H1 (cell line): ENCODE measurements around the gene FCN2. TPM values are rescaled to one million over a fixed set of nuclear protein-coding genes. Genes with fewer than 3 reads are reported as not detected.

Experiments
- CTCF ChIA-PET: fragments of 300-600 bp; sonication (Branson Sonifier 250); formaldehyde crosslinking; loops from one replicate; lab custom pipeline; 2021; ENCODE audit not compliant: partially characterized antibody; lab: Charles Lee
- POLR2A ChIA-PET: fragments of 300-600 bp; sonication (Branson Sonifier 250); formaldehyde crosslinking; loops from one replicate; lab custom pipeline; 2021; ENCODE audit warnings: inconsistent platforms; ENCODE audit not compliant: partially characterized antibody; lab: Charles Lee
- DNase-seq, 2 experiments: peaks; one replicate each; pipeline versions ENCODE4 v3.0.0 to v3.0.0-alpha.2; 2010 to 2022; ENCODE audit warnings: low spot score in 2 of 2, low read depth in 1 of 2, mixed read lengths in 1 of 2
- FAIRE-seq: peaks from 2 replicates; lab custom pipeline; 2011; peaks lifted over from hg19 to GRCh38; lab: Jason Lieb, UNC
- H2AFZ ChIP-seq: 2 replicates; pipeline ENCODE4 v1.8.1; 2012; ENCODE audit warnings: low read length, inconsistent platforms
- H2AK5ac ChIP-seq: 2 replicates; pipeline ENCODE4 v1.6.1; 2013; ENCODE audit warnings: low read depth, low read length
- H2BK120ac ChIP-seq: replicated peaks from 2 replicates; pipeline ENCODE3; 2013; ENCODE audit warnings: low read depth, low read length, inconsistent platforms
- H2BK12ac ChIP-seq: 2 replicates; pipeline ENCODE4 v1.6.1; 2013; ENCODE audit warnings: low read depth, low read length
- H2BK15ac ChIP-seq: 2 replicates; pipeline ENCODE4 v1.6.1; 2013; ENCODE audit warnings: low read length
- H2BK20ac ChIP-seq: 2 replicates; pipeline ENCODE4 v1.6.1; 2013; ENCODE audit warnings: low read length
- H2BK5ac ChIP-seq: 2 replicates; pipeline ENCODE4 v1.6.1; 2013; ENCODE audit warnings: low read depth, low read length
- H3K14ac ChIP-seq: 2 replicates; pipeline ENCODE4 v1.6.1; 2013; ENCODE audit warnings: inconsistent platforms; ENCODE audit not compliant: insufficient read length
- H3K18ac ChIP-seq: 2 replicates; pipeline ENCODE4 v1.6.1; 2013; ENCODE audit warnings: low read length; ENCODE audit errors: extremely low read depth
- H3K23ac ChIP-seq: 2 replicates; pipeline ENCODE4 v1.6.1; 2013; ENCODE audit warnings: inconsistent platforms; ENCODE audit not compliant: insufficient read length
- H3K23me2 ChIP-seq: 2 replicates; pipeline ENCODE4 v1.6.1; 2013; ENCODE audit warnings: low read depth, low read length
- H3K27ac ChIP-seq: 2 replicates; pipeline ENCODE4 v1.6.1; 2011; ENCODE audit warnings: low read depth, low read length, inconsistent platforms
- H3K27me3 ChIP-seq, 4 experiments: replicated peaks in 1 of 4; 1 replicate in 1 of 4; 2 replicates in 3 of 4; pipeline versions ENCODE4 v1.6.1 to v1.8.1; 2011 to 2013; ENCODE audit warnings: low read length in 3 of 4, mild to moderate bottlenecking in 3 of 4, inconsistent platforms in 2 of 4, mixed read lengths in 2 of 4, moderate library complexity in 1 of 4; ENCODE audit not compliant: control insufficient read depth in 3 of 4, insufficient read depth in 3 of 4; ENCODE audit errors: extremely low read depth in 1 of 4
- H3K36me3 ChIP-seq, 4 experiments: 2 replicates each; pipeline versions ENCODE4 v1.6.1 to v1.8.1; 2011 to 2013; ENCODE audit warnings: mild to moderate bottlenecking in 4 of 4, low read length in 3 of 4, moderate library complexity in 2 of 4, control low read depth in 1 of 4, inconsistent platforms in 1 of 4; ENCODE audit not compliant: insufficient read depth in 4 of 4, control insufficient read depth in 2 of 4
- H3K4ac ChIP-seq: replicated peaks from 2 replicates; pipeline ENCODE3; 2013; ENCODE audit warnings: low read length, low read depth, mixed read lengths, inconsistent platforms; ENCODE audit not compliant: insufficient read length
- H3K4me1 ChIP-seq, 4 experiments: replicated peaks in 1 of 4; 1 replicate in 1 of 4; 2 replicates in 3 of 4; pipeline versions ENCODE4 v1.6.1 to v1.8.1; 2011 to 2013; ENCODE audit warnings: low read length in 3 of 4, inconsistent platforms in 2 of 4, mixed read lengths in 1 of 4; ENCODE audit not compliant: insufficient read depth in 4 of 4, control insufficient read depth in 3 of 4
- H3K4me2 ChIP-seq, 2 experiments: 2 replicates each; pipeline versions ENCODE4 v1.6.1 to v1.8.1; 2011 to 2013; ENCODE audit warnings: low read depth in 2 of 2, low read length in 2 of 2, control low read depth in 1 of 2, inconsistent platforms in 1 of 2, mild to moderate bottlenecking in 1 of 2; ENCODE audit not compliant: insufficient read depth in 1 of 2
- H3K4me3 ChIP-seq, 4 experiments: fragments of 200-600, 300-600 bp in 1 of 4; sonication (generic), shearing (Covaris generic), sonication (Bioruptor Twin) in 1 of 4; 2 replicates each; pipeline versions ENCODE4 v1.5.1 to v1.8.1; 2011 to 2016; ENCODE audit warnings: low read length in 4 of 4, low read depth in 3 of 4, control low read depth in 2 of 4, inconsistent platforms in 2 of 4, mild to moderate bottlenecking in 2 of 4, mixed read lengths in 1 of 4, moderate library complexity in 1 of 4; ENCODE audit not compliant: insufficient read depth in 2 of 4; ENCODE audit errors: extremely low read depth in 1 of 4
- H3K56ac ChIP-seq: replicated peaks from 2 replicates; pipeline ENCODE3; 2013; ENCODE audit warnings: low read depth, mild to moderate bottlenecking, mixed read lengths, low read length, inconsistent platforms; ENCODE audit not compliant: insufficient read length
- H3K79me1 ChIP-seq: 2 replicates; pipeline ENCODE4 v1.6.1; 2013; ENCODE audit warnings: low read depth, low read length, control low read depth
- H3K79me2 ChIP-seq, 2 experiments: 2 replicates each; pipeline versions ENCODE4 v1.6.1 to v1.8.1; 2012 to 2013; ENCODE audit warnings: low read length in 2 of 2, mild to moderate bottlenecking in 2 of 2, inconsistent platforms in 1 of 2; ENCODE audit not compliant: insufficient read depth in 2 of 2, control insufficient read depth in 1 of 2
- H3K9ac ChIP-seq, 4 experiments: replicated peaks in 1 of 4; 1 replicate in 1 of 4; 2 replicates in 3 of 4; pipeline versions ENCODE4 v1.6.1 to v1.8.1; 2011 to 2013; ENCODE audit warnings: low read depth in 3 of 4, low read length in 3 of 4, control low read depth in 2 of 4, mild to moderate bottlenecking in 2 of 4, moderate library complexity in 2 of 4, inconsistent platforms in 1 of 4; ENCODE audit errors: extremely low read depth in 1 of 4
- H3K9me3 ChIP-seq, 2 experiments: 2 replicates each; pipeline versions ENCODE4 v1.6.1 to v1.8.1; 2012 to 2013; ENCODE audit warnings: mild to moderate bottlenecking in 2 of 2, moderate library complexity in 2 of 2, control low read depth in 1 of 2, inconsistent platforms in 1 of 2, low read depth in 1 of 2, low read length in 1 of 2, mixed read lengths in 1 of 2; ENCODE audit not compliant: insufficient read depth in 2 of 2
- H4K20me1 ChIP-seq, 2 experiments: replicated peaks in 1 of 2; 2 replicates each; pipeline versions ENCODE3 to v1.8.1; 2011 to 2013; ENCODE audit warnings: inconsistent platforms in 2 of 2, low read length in 2 of 2, mild to moderate bottlenecking in 1 of 2; ENCODE audit not compliant: insufficient read depth in 2 of 2, control insufficient read depth in 1 of 2
- H4K5ac ChIP-seq: 2 replicates; pipeline ENCODE4 v1.6.1; 2013; ENCODE audit warnings: low read length, low read depth, mixed read lengths, inconsistent platforms; ENCODE audit not compliant: insufficient read length
- H4K8ac ChIP-seq: 2 replicates; pipeline ENCODE4 v1.8.0; 2013; ENCODE audit warnings: mild to moderate bottlenecking, moderate library complexity, low read length, inconsistent platforms; ENCODE audit not compliant: insufficient read depth; ENCODE audit errors: extremely low read depth
- H4K91ac ChIP-seq: replicated peaks from 2 replicates; pipeline ENCODE3; 2013; ENCODE audit warnings: low read length, mixed read lengths, inconsistent platforms; ENCODE audit not compliant: insufficient read length
- CREB1 ChIP-seq: IDR thresholded peaks from 2 replicates; pipeline ENCODE4 v1.6.1; 2012; ENCODE audit warnings: inconsistent platforms
- GTF2F1 ChIP-seq: IDR thresholded peaks from 2 replicates; pipeline ENCODE4 v1.6.1; 2012; ENCODE audit warnings: low read depth, low read length, improper control_type of control experiment, borderline replicate concordance
- HDAC6 ChIP-seq: IDR thresholded peaks from one replicate; pipeline ENCODE4 v1.7.1; 2012; ENCODE audit warnings: low read depth, mild to moderate bottlenecking, inconsistent platforms, low read length, moderate library complexity
- PHF8 ChIP-seq: fragments of 200-600 bp; sonication (generic); conservative IDR thresholded peaks from 2 replicates; pipeline ENCODE4 v1.7.1; 2012; ENCODE audit warnings: low read depth, mild to moderate bottlenecking, inconsistent platforms, low read length, moderate library complexity
- POLR2A ChIP-seq, 2 experiments: IDR thresholded peaks; 1 replicate in 1 of 2; 2 replicates in 1 of 2; pipeline ENCODE4 v1.6.1; 2011; ENCODE audit warnings: low read depth in 2 of 2, low read length in 2 of 2, mild to moderate bottlenecking in 2 of 2; ENCODE audit errors: control extremely low read depth in 1 of 2
- RFX5 ChIP-seq: IDR thresholded peaks from 2 replicates; pipeline ENCODE4 v1.6.1; 2011; ENCODE audit warnings: low read depth, low read length, improper control_type of control experiment, borderline replicate concordance
- SIRT6 ChIP-seq: IDR thresholded peaks from one replicate; pipeline ENCODE4 v1.7.1; 2012; ENCODE audit warnings: low read length, inconsistent platforms
- SIX5 ChIP-seq: IDR thresholded peaks from 2 replicates; pipeline ENCODE4 v1.6.1; 2011; ENCODE audit warnings: mild to moderate bottlenecking, low read depth, low read length
- SUZ12 ChIP-seq: fragments of 200-600 bp; sonication (generic); IDR thresholded peaks from 2 replicates; pipeline ENCODE4 v1.6.1; 2012; ENCODE audit warnings: mild to moderate bottlenecking, inconsistent platforms, low read length, moderate library complexity, mixed read lengths
- TAF7 ChIP-seq: optimal IDR thresholded peaks from 2 replicates; pipeline ENCODE3; 2011; ENCODE audit warnings: low read depth, mild to moderate bottlenecking, inconsistent platforms, low read length, moderate library complexity, borderline replicate concordance
- TCF12 ChIP-seq: IDR thresholded peaks from 2 replicates; pipeline ENCODE4 v1.6.1; 2011; ENCODE audit warnings: low read depth, mild to moderate bottlenecking, low read length
- TEAD4 ChIP-seq: IDR thresholded peaks from 2 replicates; pipeline ENCODE4 v1.6.1; 2012; ENCODE audit warnings: low read depth, low read length, inconsistent platforms, mixed read lengths
- WGBS, 2 experiments: shearing (Covaris generic) in 1 of 2; methylation state at CpG; one replicate each; pipeline versions ENCODE4 v1.1.6 to v1.1.7; 2013 to 2015; ENCODE audit warnings: low lambda C conversion rate in 2 of 2, mixed read lengths in 2 of 2, inconsistent platforms in 1 of 2, low coverage in 1 of 2, missing lambda C conversion rate in 1 of 2; ENCODE audit not compliant: insufficient replicate concordance in 2 of 2, insufficient coverage in 1 of 2, insufficient read length in 1 of 2; ENCODE audit errors: extremely low coverage in 1 of 2, missing lambda C conversion rate in 1 of 2; 5-methylcytosine and 5-hydroxymethylcytosine counted together
- polyA plus RNA-seq, 7 experiments: library from polyadenylated mRNA; depleted of rRNA in 3 of 7; stranded (reverse) in 5 of 7; unstranded in 2 of 7; fragments of >200 nt in 5 of 7; fragments of 200-250 nt in 2 of 7; gene quantifications; 1 replicate in 5 of 7; 2 replicates in 1 of 7; 4 replicates in 1 of 7; pipeline versions ENCODE4 v1.2.1 to v1.2.3, GENCODE V29; 2011 to 2013; ENCODE audit warnings: missing spikeins in 2 of 7, mixed read lengths in 2 of 7
- total RNA-seq: library from RNA; stranded (reverse); fragmentation: NEBNext Ultra II Directional; extraction: Animal tissue kit (Norgen Biotek cat#: 25700); gene quantifications from 2 replicates; pipeline ENCODE4 v1.2.1, GENCODE V29; 2021
- TF ChIP-seq, protein P1 (sequence below): IDR thresholded peaks from 2 replicates; pipeline ENCODE4 v1.6.1; 2012; ENCODE audit warnings: low read length, inconsistent platforms

The FCN2 gene
- total and polyA plus RNA-seq, 2 of the 8 experiments (the other 6 are each of a cell fraction or from before 2014, with no cell fraction given) = not detected

DNA sequence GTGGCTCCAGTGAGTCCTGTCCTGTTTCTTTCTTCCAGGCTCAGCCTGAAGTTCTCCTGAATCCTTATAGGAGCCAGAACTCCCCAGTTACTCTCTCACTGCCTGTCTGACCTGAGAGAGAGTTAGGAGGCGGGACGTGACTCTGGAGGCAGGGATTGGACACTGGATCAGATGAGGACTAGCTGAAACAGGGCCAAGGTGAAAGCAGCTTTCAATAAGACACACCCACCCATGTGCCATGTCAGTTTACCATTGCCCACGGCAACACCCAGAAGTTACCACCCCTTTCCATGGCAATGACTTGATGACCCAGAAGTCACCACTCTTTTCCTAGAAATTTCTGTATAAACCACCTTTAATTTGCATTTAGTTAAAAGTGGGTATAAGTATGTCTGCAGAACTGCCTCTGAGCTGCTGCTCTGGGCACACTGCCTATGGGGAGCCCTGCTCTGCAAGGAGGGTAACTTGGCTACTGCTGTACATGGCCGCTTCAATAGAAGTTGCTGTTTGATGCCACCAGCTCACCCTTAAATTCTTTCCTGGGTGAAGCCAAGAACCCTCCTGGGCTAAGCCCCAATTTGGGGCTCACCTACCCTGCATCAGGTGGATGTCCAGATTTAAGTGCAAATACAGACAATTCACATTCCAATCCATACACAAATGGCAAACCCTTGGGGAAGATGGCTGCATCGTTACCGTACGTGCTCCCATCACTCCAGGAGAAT lies 13.7 kb downstream of the FCN2 start:
- Histone ChIP-seq H3K4me3 (no peak overlapping the region), H3K4me2 (no peak overlapping the region), H3K9ac (no peak overlapping the region), H3K56ac (no peak overlapping the region), H4K20me1 (no peaks in the 10 kb centered on the region), H3K23me2 (no peaks in the 10 kb centered on the region), H2BK20ac (no peak overlapping the region), H4K5ac (no peak overlapping the region), H3K79me2 (no peaks in the 10 kb centered on the region), H3K9me3 (peaks cover 11 to 14% of the 10 kb centered on the region in 2 experiments; a peak in 3 of 4 replicates), H3K14ac (no peak overlapping the region), H2BK5ac (no peak overlapping the region), H2BK15ac (no peak overlapping the region), H3K4me1 (no peaks in the 10 kb centered on the region), H4K91ac (no peak overlapping the region), H3K79me1 (no peaks in the 10 kb centered on the region), H2BK12ac (no peak overlapping the region), H4K8ac (no peak overlapping the region), H2AFZ (no peak overlapping the region), H3K18ac (no peak overlapping the region), H2BK120ac (no peak overlapping the region), H3K23ac (no peak overlapping the region), H3K36me3 (no peaks in the 10 kb centered on the region), H3K27ac (no peak overlapping the region), H3K4ac (no peak overlapping the region), H3K27me3 (no peaks in the 10 kb centered on the region), H2AK5ac (no peak overlapping the region)
- DNase-seq = no peak
- CTCF ChIA-PET = no interaction called here
- 95% methylated on average over 7 of the region's 7 CpGs; no CpG with 5 or more reads in 1 of the 2 experiments for WGBS, 2 experiments
- POLR2A ChIA-PET = no interaction called here
- TF ChIP-seq PHF8 (no peak), SIX5 (no peak), SUZ12 (no peak), TCF12 (no peak), TAF7 (no peak), SIRT6 (no peak), RFX5 (no peak), POLR2A (IDR thresholded peaks at IDR 0.05; ENCODE audit: control extremely low read depth in 1 of 2, low read depth in 2 of 2, low read length in 2 of 2) (no peak), GTF2F1 (no peak), TEAD4 (no peak), HDAC6 (no peak), CREB1 (no peak)
- TF ChIP-seq, protein P1, sequence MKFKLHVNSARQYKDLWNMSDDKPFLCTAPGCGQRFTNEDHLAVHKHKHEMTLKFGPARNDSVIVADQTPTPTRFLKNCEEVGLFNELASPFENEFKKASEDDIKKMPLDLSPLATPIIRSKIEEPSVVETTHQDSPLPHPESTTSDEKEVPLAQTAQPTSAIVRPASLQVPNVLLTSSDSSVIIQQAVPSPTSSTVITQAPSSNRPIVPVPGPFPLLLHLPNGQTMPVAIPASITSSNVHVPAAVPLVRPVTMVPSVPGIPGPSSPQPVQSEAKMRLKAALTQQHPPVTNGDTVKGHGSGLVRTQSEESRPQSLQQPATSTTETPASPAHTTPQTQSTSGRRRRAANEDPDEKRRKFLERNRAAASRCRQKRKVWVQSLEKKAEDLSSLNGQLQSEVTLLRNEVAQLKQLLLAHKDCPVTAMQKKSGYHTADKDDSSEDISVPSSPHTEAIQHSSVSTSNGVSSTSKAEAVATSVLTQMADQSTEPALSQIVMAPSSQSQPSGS = no peak
- no peak for FAIRE-seq
